Astrocyte of the spinal cord (primary cell): ENCODE measurements around the gene WDR17.

Experiments used
- DNase-seq: peaks from one replicate; pipeline ENCODE4 v3.0.0; 2011; ENCODE audit warnings: low read depth, low spot score
- H3K4me3 ChIP-seq: 2 replicates; pipeline ENCODE4 v1.5.1; 2011; ENCODE audit warnings: low read depth, mild to moderate bottlenecking, low read length, moderate library complexity
- CTCF ChIP-seq: IDR thresholded peaks from 2 replicates; pipeline ENCODE4 v1.5.1; 2012; ENCODE audit warnings: low read depth, mild to moderate bottlenecking, low read length, inconsistent platforms
- in situ Hi-C: cut with HindIII; loops from 2 replicates; pipeline ENCODE4 v1.10.0; 2017; ENCODE audit warnings: low sequenced_read_pairs

The WDR17 gene

GRCh38 chr4:176044589-176044951 lies 21.1 kb upstream of the WDR17 start:
- no peak for TF ChIP-seq CTCF
- in situ Hi-C loops: no loop called here
- peak; percentile 39 for DNase-seq
- H3K4me3 ChIP-seq: no peak overlapping the region

GRCh38 chr4:176048631-176049030 lies 17.0 kb upstream of the WDR17 start:
- H3K4me3 ChIP-seq: no peak overlapping the region
- TF ChIP-seq CTCF: no peak
- in situ Hi-C loops: no loop called here
- DNase-seq: no peak

- no peak for TF ChIP-seq CTCF
- in situ Hi-C loops: no loop called here
- no peak overlapping the region for H3K4me3 ChIP-seq
- DNase-seq: no peak
These were observed 12.9 kb upstream of the WDR17 start for GRCh38 chr4:176052744-176053143.

- in situ Hi-C loops: no loop called here
- TF ChIP-seq CTCF: no peak
- DNase-seq: no peak
These were observed 11.9 kb upstream of the WDR17 start for GRCh38 chr4:176053785-176054184.

GRCh38 chr4:176054942-176055341 lies 10.7 kb upstream of the WDR17 start:
- in situ Hi-C loops: no loop called here
- no peak for DNase-seq
- no peak overlapping the region for H3K4me3 ChIP-seq
- peak; percentile 8 for TF ChIP-seq CTCF

More at GRCh38 chr4:176053785-176054184, 11.9 kb upstream of the WDR17 start:
- no peak overlapping the region for H3K4me3 ChIP-seq

- no peak for DNase-seq
- in situ Hi-C loops: no loop called here
- TF ChIP-seq CTCF: no peak
These were observed 1.9 kb upstream of the WDR17 start for GRCh38 chr4:176063718-176064117.

GRCh38 chr4:176064539-176064938 lies 1.1 kb upstream of the WDR17 start:
- no peak for DNase-seq
- in situ Hi-C loops: no loop called here
- H3K4me3 ChIP-seq: no peak overlapping the region
- no peak for TF ChIP-seq CTCF

More at GRCh38 chr4:176063718-176064117, 1.9 kb upstream of the WDR17 start:
- H3K4me3 ChIP-seq: no peak overlapping the region
